AG04450 (cell line): ENCODE data around the gene BCAN. TPM values are rescaled to one million over a fixed set of nuclear protein-coding genes. Genes with fewer than 3 reads are reported as not detected.

Experiments
- CTCF ChIA-PET: fragments of 300-600, 350-600 bp; formaldehyde crosslinking; extraction: SDS; loops from one replicate; lab custom pipeline; 2022; ENCODE audit warnings: antibody characterized with exemption, inconsistent platforms; lab: Charles Lee
- POLR2A ChIA-PET: fragments of 350-600 bp; formaldehyde crosslinking; extraction: SDS; loops from one replicate; lab custom pipeline; 2021; ENCODE audit warnings: antibody characterized with exemption, inconsistent platforms; lab: Yijun Ruan, JAX
- DNase-seq: peaks from one replicate; pipeline ENCODE4 v3.0.0-alpha.2; 2011; ENCODE audit warnings: low read depth, low spot score
- H3K27ac ChIP-seq: one replicate; pipeline ENCODE4 v1.5.1; 2012; ENCODE audit warnings: low read depth, low read length, control low read depth
- H3K27me3 ChIP-seq: one replicate; pipeline ENCODE4 v1.6.0; 2012; ENCODE audit warnings: low read length; ENCODE audit not compliant: control insufficient read depth, insufficient read depth
- H3K4me3 ChIP-seq: 2 replicates; pipeline ENCODE4 v1.5.1; 2011; ENCODE audit warnings: mild to moderate bottlenecking, low read depth, low read length, control low read depth
- H3K9me3 ChIP-seq: 2 replicates; pipeline ENCODE4 v1.5.1; 2012; ENCODE audit warnings: low read length; ENCODE audit not compliant: control insufficient read depth, insufficient read depth
- CTCF ChIP-seq: IDR thresholded peaks from 2 replicates; pipeline ENCODE4 v1.5.1; 2011; ENCODE audit warnings: low read depth, low read length, control low read depth, inconsistent platforms
- polyA plus RNA-seq: library from polyadenylated mRNA; depleted of rRNA; stranded (reverse); fragments of >200 nt; gene quantifications from 2 replicates; pipeline ENCODE4 v1.2.3, GENCODE V29; 2011

The BCAN gene
- polyA plus RNA-seq, 1 experiment = not detected

- no peak overlapping the region for H3K4me3 ChIP-seq
- no peak overlapping the region for H3K27ac ChIP-seq
- no peak for DNase-seq
- H3K27me3 ChIP-seq = peaks cover 83% of the 10 kb centered on the region
- ChIA-PET CTCF (interaction anchor here (1.5 to 2.1 kb wide), 3 partner anchors 19 to 60 kb away, joined by 3 to 6 read pairs (median 5); no protein-coding TSS in a partner anchor), POLR2A (no interaction called here)
- H3K9me3 ChIP-seq = no peaks in the 10 kb centered on the region; the same call in 1 of the 2 replicates
- no peak for TF ChIP-seq CTCF
Observed at GRCh38 chr1:156645666-156646065, 3.7 kb downstream of the BCAN start.

- ChIA-PET CTCF (interaction anchor here (1.6 kb wide), 1 partner anchor 59 kb away, joined by 5 read pairs; no protein-coding TSS in a partner anchor), POLR2A (no interaction called here)
- H3K27me3 ChIP-seq = peaks cover 82% of the 10 kb centered on the region
- no peak overlapping the region for H3K27ac ChIP-seq
- H3K4me3 ChIP-seq = no peak overlapping the region
- no peak for TF ChIP-seq CTCF
- DNase-seq = no peak
- no peaks in the 10 kb centered on the region; the same call in 1 of the 2 replicates for H3K9me3 ChIP-seq
Observed at GRCh38 chr1:156646738-156647211, 4.9 kb downstream of the BCAN start.

- Histone ChIP-seq H3K27me3 (peaks cover 78% of the 10 kb centered on the region), H3K27ac (no peak overlapping the region), H3K4me3 (no peak overlapping the region), H3K9me3 (no peaks in the 10 kb centered on the region; the same call in 1 of the 2 replicates)
- CTCF ChIA-PET = interaction anchor here (4.0 kb wide), 1 partner anchor 31 kb away, joined by 18 read pairs; no protein-coding TSS in a partner anchor
- TF ChIP-seq CTCF = no peak
- POLR2A ChIA-PET = no interaction called here
- DNase-seq = no peak
Observed at GRCh38 chr1:156647351-156647750, 5.4 kb downstream of the BCAN start.

- no peak for TF ChIP-seq CTCF
- ChIA-PET POLR2A (no interaction called here), CTCF (interaction anchor here (1.2 to 4.0 kb wide), 5 partner anchors 10 to 41 kb away, joined by 3 to 18 read pairs (median 9); no protein-coding TSS in a partner anchor)
- no peak overlapping the region for H3K27ac ChIP-seq
- H3K27me3 ChIP-seq = peaks cover 68% of the 10 kb centered on the region
- no peak overlapping the region for H3K4me3 ChIP-seq
- DNase-seq = no peak
- H3K9me3 ChIP-seq = no peaks in the 10 kb centered on the region; the same call in 1 of the 2 replicates
Observed at GRCh38 chr1:156648496-156648895, 6.6 kb downstream of the BCAN start.

- no peak for DNase-seq
- Histone ChIP-seq H3K4me3 (no peak overlapping the region), H3K27me3 (peaks cover 67% of the 10 kb centered on the region), H3K9me3 (no peaks in the 10 kb centered on the region; the same call in 1 of the 2 replicates), H3K27ac (no peak overlapping the region)
- no peak for TF ChIP-seq CTCF
- ChIA-PET POLR2A (no interaction called here), CTCF (interaction anchor here (1.1 to 4.0 kb wide), 6 partner anchors 9 to 40 kb away, joined by 3 to 18 read pairs (median 8); no protein-coding TSS in a partner anchor)
Observed at GRCh38 chr1:156648951-156649350, 7.0 kb downstream of the BCAN start.
